Loucy (cell line): ENCODE measurements around the gene CDK2.

Source experiments
- H2AFZ ChIP-seq: fragments of 200-600 bp; sonication (generic); 2 replicates; pipeline ENCODE4 v1.6.0; 2016; ENCODE audit warnings: antibody characterized with exemption, mild to moderate bottlenecking, low read length, moderate library complexity
- H3F3A ChIP-seq: fragments of 200-600 bp; 2 replicates; pipeline ENCODE4 v1.6.0; 2016; ENCODE audit warnings: antibody characterized with exemption, low read depth, mild to moderate bottlenecking
- H3K27me3 ChIP-seq: fragments of 200-600 bp; sonication (generic); 2 replicates; pipeline ENCODE4 v1.6.1; 2014; ENCODE audit warnings: low read length, mild to moderate bottlenecking; ENCODE audit not compliant: insufficient read depth, poor library complexity, severe bottlenecking
- H3K36me3 ChIP-seq: fragments of 200-600 bp; sonication (generic); 2 replicates; pipeline ENCODE4 v1.6.1; 2016; ENCODE audit warnings: low read length; ENCODE audit not compliant: insufficient read depth
- H3K4me1 ChIP-seq: fragments of 200-600 bp; sonication (generic); 2 replicates; pipeline ENCODE4 v1.5.1; 2014; ENCODE audit warnings: low read length, mild to moderate bottlenecking; ENCODE audit not compliant: insufficient read depth, poor library complexity, severe bottlenecking
- H3K4me2 ChIP-seq: fragments of 200-600 bp; sonication (generic); 2 replicates; pipeline ENCODE4 v1.6.0; 2014; ENCODE audit warnings: antibody characterized with exemption, low read length, low read depth, mild to moderate bottlenecking; ENCODE audit not compliant: poor library complexity, severe bottlenecking
- H3K4me3 ChIP-seq: fragments of 200-600 bp; sonication (generic); 2 replicates; pipeline ENCODE4 v1.5.1; 2014; ENCODE audit warnings: low read length, mild to moderate bottlenecking, mixed read lengths; ENCODE audit not compliant: poor library complexity, severe bottlenecking
- H3K79me2 ChIP-seq: fragments of 200-600 bp; sonication (generic); 2 replicates; pipeline ENCODE4 v1.6.1; 2014; ENCODE audit warnings: low read length; ENCODE audit not compliant: insufficient read depth
- H3K9ac ChIP-seq: fragments of 200-600 bp; sonication (generic); 2 replicates; pipeline ENCODE4 v1.6.0; 2014; ENCODE audit warnings: mild to moderate bottlenecking, low read depth, low read length, moderate library complexity; ENCODE audit not compliant: poor library complexity, severe bottlenecking
- H3K9me2 ChIP-seq: fragments of 200-600 bp; sonication (generic); replicated peaks from 2 replicates; pipeline ENCODE4 v1.6.1; 2016; ENCODE audit warnings: low read depth, low read length, mixed read lengths
- H3K9me3 ChIP-seq: fragments of 200-600 bp; sonication (generic); 2 replicates; pipeline ENCODE4 v1.6.1; 2014; ENCODE audit warnings: mild to moderate bottlenecking, antibody characterized with exemption, low read length, low read depth; ENCODE audit not compliant: insufficient read depth
- H4K20me1 ChIP-seq: fragments of 200-600 bp; sonication (generic); 2 replicates; pipeline ENCODE4 v1.6.0; 2014; ENCODE audit warnings: antibody characterized with exemption, low read length, mild to moderate bottlenecking; ENCODE audit not compliant: insufficient read depth, poor library complexity, severe bottlenecking
- EZH2phosphoT487 ChIP-seq: fragments of 200-600 bp; IDR thresholded peaks from 2 replicates; pipeline ENCODE4 v1.6.1; 2018; ENCODE audit warnings: antibody characterized with exemption, mild to moderate bottlenecking, moderate library complexity, borderline replicate concordance
- TF ChIP-seq, protein P1 (sequence below): fragments of 200-600 bp; sonication (generic); conservative IDR thresholded peaks from 2 replicates; pipeline ENCODE4 v1.5.1; 2014; ENCODE audit warnings: mild to moderate bottlenecking, antibody characterized with exemption, low read length

The CDK2 gene

DNA sequence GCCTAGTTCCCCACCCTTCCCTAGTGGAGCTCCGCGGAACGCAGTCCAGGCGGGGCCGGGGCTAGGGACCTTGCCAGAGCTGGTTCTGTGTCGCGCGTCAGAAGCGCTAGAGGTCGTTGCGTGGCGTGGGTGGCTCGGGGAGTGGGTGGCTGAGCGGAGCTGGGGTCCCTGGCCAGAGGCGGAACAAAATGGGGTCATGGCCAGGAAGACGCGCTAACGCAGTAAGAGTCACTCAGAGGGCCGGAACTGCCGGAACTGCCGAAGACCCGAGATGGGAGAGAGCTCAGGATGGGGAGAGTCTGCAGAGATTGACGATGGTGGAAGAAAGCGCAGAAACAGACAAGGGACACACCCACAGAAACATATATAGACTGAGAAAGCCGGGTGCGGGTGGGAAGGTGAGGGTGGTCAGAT, 30.9 kb upstream of the CDK2 start:
- Histone ChIP-seq H3K4me1 (peaks cover 34% of the 10 kb centered on the region), H4K20me1 (peaks cover 5% of the 10 kb centered on the region), H3K27me3 (no peaks in the 10 kb centered on the region), H3K36me3 (peaks cover 7% of the 10 kb centered on the region; the same call in 1 of the 2 replicates), H2AFZ (no peak overlapping the region), H3K9me2 (no peaks in the 10 kb centered on the region), H3K4me2 (no peak overlapping the region), H3K79me2 (peaks cover 40% of the 10 kb centered on the region), H3K9ac (no peak overlapping the region), H3K9me3 (no peaks in the 10 kb centered on the region), H3K4me3 (no peak overlapping the region), H3F3A (no peaks in the 10 kb centered on the region)
- TF ChIP-seq, protein P1, sequence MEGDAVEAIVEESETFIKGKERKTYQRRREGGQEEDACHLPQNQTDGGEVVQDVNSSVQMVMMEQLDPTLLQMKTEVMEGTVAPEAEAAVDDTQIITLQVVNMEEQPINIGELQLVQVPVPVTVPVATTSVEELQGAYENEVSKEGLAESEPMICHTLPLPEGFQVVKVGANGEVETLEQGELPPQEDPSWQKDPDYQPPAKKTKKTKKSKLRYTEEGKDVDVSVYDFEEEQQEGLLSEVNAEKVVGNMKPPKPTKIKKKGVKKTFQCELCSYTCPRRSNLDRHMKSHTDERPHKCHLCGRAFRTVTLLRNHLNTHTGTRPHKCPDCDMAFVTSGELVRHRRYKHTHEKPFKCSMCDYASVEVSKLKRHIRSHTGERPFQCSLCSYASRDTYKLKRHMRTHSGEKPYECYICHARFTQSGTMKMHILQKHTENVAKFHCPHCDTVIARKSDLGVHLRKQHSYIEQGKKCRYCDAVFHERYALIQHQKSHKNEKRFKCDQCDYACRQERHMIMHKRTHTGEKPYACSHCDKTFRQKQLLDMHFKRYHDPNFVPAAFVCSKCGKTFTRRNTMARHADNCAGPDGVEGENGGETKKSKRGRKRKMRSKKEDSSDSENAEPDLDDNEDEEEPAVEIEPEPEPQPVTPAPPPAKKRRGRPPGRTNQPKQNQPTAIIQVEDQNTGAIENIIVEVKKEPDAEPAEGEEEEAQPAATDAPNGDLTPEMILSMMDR, result no peak
- no peak for TF ChIP-seq EZH2phosphoT487

DNA sequence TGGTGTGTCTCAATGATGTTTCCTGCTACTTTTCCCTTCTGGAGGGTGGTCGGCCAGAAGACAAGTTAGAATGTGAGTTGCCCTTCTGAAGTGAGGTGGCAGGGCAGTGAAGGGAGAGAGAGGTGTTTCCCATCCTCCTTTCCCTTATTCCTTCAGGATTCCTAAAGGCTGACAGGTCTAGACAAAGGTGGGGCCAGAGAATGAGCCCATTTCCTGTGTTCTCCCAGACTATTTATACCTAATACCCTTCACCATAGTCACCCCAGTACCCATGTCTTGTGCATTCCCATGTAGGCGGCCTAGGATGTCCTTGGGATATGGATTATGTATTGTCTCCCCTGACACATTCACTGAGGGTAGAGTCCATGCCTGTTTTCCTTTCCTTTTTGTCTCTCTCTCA, 28.6 kb upstream of the CDK2 start:
- peaks cover 15% of the 10 kb centered on the region; the same call in 1 of the 2 replicates for H3K36me3 ChIP-seq
- no peak overlapping the region for H3K4me2 ChIP-seq
- no peaks in the 10 kb centered on the region for H3K27me3 ChIP-seq
- no peaks in the 10 kb centered on the region for H3F3A ChIP-seq
- H3K9me3 ChIP-seq, result no peaks in the 10 kb centered on the region
- H3K79me2 ChIP-seq, result peaks cover 19% of the 10 kb centered on the region
- peaks cover 4% of the 10 kb centered on the region for H4K20me1 ChIP-seq
- no peaks in the 10 kb centered on the region for H3K9me2 ChIP-seq
- H3K9ac ChIP-seq, result no peak overlapping the region
- no peak overlapping the region for H2AFZ ChIP-seq
- H3K4me3 ChIP-seq, result no peak overlapping the region
- H3K4me1 ChIP-seq, result peaks cover 18% of the 10 kb centered on the region
- TF ChIP-seq, protein P1, result no peak
- no peak for TF ChIP-seq EZH2phosphoT487

DNA sequence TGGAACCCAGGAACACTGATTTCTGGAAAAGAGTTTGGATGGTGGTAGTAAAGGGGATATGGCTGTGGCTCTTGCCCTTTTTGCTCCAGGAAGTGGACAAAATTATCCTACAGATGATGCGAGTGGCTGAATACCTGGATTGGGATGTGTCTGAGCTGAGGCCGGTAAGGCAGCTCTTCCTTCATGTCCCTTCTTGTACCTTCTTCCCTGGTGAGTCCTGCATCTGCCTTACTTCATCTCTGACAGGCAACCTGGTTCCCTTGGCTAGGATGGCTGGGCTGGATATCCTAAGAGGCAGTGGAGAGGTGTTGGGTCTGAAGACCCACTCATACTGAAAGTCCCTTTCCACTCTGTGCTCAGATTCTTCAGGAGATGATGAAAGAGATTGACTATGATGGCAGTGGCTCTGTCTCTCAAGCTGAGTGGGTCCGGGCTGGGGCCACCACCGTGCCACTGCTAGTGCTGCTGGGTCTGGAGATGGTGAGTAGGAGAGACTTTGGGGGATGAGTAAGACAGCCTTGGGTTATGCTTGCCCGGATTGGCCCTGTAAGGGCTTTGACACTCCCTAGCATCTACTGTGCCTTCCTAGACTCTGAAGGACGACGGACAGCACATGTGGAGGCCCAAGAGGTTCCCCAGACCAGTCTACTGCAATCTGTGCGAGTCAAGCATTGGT, 27.7 kb upstream of the CDK2 start:
- no peaks in the 10 kb centered on the region for H3F3A ChIP-seq
- no peak overlapping the region for H3K9ac ChIP-seq
- H3K4me3 ChIP-seq, result no peak overlapping the region
- peaks cover 9% of the 10 kb centered on the region; the same call in 1 of the 2 replicates for H3K79me2 ChIP-seq
- TF ChIP-seq, protein P1, result no peak
- peaks cover 22% of the 10 kb centered on the region; the same call in 1 of the 2 replicates for H3K36me3 ChIP-seq
- no peak overlapping the region for H2AFZ ChIP-seq
- no peaks in the 10 kb centered on the region for H3K9me2 ChIP-seq
- H3K27me3 ChIP-seq, result no peaks in the 10 kb centered on the region
- peaks cover 10% of the 10 kb centered on the region for H3K4me1 ChIP-seq
- H4K20me1 ChIP-seq, result no peaks in the 10 kb centered on the region
- H3K4me2 ChIP-seq, result no peak overlapping the region
- no peaks in the 10 kb centered on the region for H3K9me3 ChIP-seq
